GM21786 (cell line): Measurements from ENCODE around the gene TP53TG3B.
"Not testable (repeated sequence)": the region's sequence is repeated elsewhere in the genome, so short reads cannot be mapped to it uniquely, and the experiment has no call there.

ENCODE experiments used
- ATAC-seq: cut with Tn5 transposase; IDR thresholded peaks from one replicate; pipeline ENCODE4 v1.9.1; 2021; ENCODE audit not compliant: unreplicated experiment

The TP53TG3B gene

DNA sequence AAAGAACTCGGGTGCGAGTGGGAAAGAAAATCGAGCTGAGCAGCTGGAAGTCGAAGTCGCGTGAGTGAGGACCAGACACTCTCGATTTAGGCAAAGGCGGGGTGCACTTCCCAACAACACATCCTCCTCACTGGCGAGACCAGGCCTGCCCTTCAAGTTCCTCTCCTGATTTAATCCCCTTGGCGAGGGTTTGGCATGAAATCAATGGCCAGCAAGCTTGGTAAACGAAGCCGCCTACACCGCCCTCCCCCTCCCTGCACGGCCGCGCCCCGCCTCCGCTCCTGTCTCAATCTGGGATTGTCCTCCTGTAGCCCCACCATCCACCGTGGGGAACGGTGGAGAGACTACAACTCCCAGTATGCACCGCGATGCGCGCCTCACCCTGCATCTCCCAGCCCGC is at the start of gene TP53TG3B:
TP53TG3B (plus strand) TSS at position 301 of the 400 bp plus-strand sequence; CDS start at position 369, 68 bp downstream.
- ATAC-seq, result not testable (repeated sequence)

GRCh38 chr16:33336226-33337012 is 24.2 kb upstream of the TP53TG3B start:
- ATAC-seq, result not testable (repeated sequence)

GRCh38 chr16:33337627-33338542 is 22.8 kb upstream of the TP53TG3B start:
- not testable (repeated sequence) for ATAC-seq

DNA sequence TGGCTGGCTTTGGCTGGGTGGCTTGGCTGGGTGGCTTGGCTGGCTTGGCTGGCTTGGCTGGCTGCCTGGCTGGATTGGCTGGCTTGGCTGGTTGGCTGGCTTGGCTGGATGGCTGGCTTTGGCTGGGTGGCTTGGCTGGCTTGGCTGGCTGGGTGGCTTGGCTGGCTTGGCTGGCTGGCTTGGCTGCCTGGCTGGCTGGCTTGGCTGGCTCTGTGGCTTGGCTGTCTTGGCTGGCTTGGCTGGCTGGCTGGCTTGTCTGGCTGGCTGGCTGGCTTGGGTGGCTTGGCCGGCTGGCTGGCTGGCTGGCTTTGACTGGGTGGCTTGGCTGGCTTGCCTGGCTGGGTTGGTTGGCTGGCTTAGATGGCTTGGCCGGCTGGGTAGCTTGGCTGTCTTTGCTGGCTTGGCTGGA is 22.1 kb upstream of the TP53TG3B start:
- ATAC-seq, result not testable (repeated sequence)

GRCh38 chr16:33339093-33340061 is 21.3 kb upstream of the TP53TG3B start:
- not testable (repeated sequence) for ATAC-seq
